ENCODE results near the gene TSHZ1. TPM values are rescaled to one million over a fixed set of nuclear protein-coding genes. Genes with fewer than 3 reads are reported as not detected.
A peak's percentile ranks its signal among the peaks of the same experiment; 100 is the strongest.

TSHZ1 gene
- total RNA-seq, 2 donors from 2014 or later: 14.5 to 19.4 TPM

DNA sequence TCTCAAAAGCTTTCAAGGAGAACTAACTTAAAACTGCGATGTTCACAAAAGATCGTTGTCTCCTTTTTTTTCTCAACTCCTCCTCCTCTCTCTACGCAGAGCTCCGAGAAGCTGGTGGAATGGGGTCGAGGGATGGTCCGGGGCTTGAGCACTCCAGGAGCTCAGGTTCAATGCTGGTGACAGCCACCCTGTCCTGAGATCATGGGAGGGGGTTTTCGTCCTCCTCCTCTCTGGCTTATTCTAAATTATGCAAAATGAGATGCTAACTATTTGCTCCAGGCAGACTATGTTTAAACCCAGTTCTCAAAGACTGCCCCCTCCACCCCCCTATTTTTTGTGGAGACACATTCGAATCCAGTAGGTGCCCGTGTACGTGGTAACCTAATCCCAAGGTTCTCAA, 11.8 kb downstream of the TSHZ1 start:
- TF ChIP-seq CTCF (IDR thresholded peaks at IDR 0.05): no peak
- H3K4me1 ChIP-seq: peaks cover 0 to 76% of the 10 kb centered on the region in 2 donors
- no peaks in the 10 kb centered on the region for H3K27me3 ChIP-seq
- no peaks in the 10 kb centered on the region for H3K9me3 ChIP-seq
- no peaks in the 10 kb centered on the region for H3K36me3 ChIP-seq
- H3K4me3 ChIP-seq: no peak overlapping the region
- no peak for DNase-seq (ENCODE audit: low spot score)
- peak overlapping the region; percentile 1 to 16 for H3K27ac ChIP-seq

- Histone ChIP-seq H3K9me3 (no peaks in the 10 kb centered on the region), H3K27ac (peak overlapping the region in 1 of 2 donors; percentile 19), H3K27me3 (no peaks in the 10 kb centered on the region), H3K4me3 (no peak overlapping the region), H3K36me3 (no peaks in the 10 kb centered on the region), H3K4me1 (peaks cover 0 to 77% of the 10 kb centered on the region in 2 donors)
- no peak for TF ChIP-seq CTCF (IDR thresholded peaks at IDR 0.05)
- no peak for DNase-seq (ENCODE audit: low spot score)
These were observed 13.2 kb downstream of the TSHZ1 start for GRCh38 chr18:75223687-75224347.

DNA sequence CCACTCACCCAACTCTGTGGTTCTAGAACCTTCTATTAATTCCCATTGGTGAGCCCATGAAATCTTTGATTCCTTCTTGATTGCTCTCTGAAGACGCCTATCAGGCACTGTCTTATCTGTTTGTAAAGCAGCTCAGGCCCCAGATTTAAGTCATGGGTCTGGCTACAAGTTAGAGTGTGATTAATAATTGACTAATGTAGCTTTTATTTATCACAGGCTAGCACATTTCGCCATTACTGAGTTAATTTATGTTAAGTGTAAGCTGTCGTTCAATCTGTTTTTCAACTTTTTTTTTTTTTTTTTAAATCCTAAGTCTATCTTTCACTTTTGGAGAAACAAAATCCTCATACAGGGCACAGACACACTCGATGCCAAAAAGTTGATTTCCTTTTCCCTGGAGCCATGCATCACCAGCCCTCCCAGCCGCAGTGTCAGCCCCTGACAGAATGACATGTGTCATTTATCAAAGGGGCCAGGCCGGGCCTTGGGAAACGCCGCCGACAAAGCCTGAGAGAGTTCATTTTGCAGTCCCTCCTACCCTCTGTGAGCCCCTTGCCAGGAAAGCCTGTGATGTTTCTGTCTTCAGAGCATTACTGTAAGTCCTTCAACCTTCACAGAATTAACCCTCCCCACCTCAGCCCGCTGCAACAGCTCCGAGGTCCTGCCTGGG, 15.8 kb downstream of the TSHZ1 start:
- no peak for DNase-seq (ENCODE audit: low spot score)
- no peaks in the 10 kb centered on the region for H3K9me3 ChIP-seq
- peak overlapping the region; percentile 10 to 36 for H3K4me3 ChIP-seq
- no peaks in the 10 kb centered on the region for H3K36me3 ChIP-seq
- H3K27ac ChIP-seq: peak overlapping the region; percentile 44 to 66
- H3K4me1 ChIP-seq: peaks cover 0 to 63% of the 10 kb centered on the region in 2 donors
- no peaks in the 10 kb centered on the region for H3K27me3 ChIP-seq
- no peak for TF ChIP-seq CTCF (IDR thresholded peaks at IDR 0.05)

GRCh38 chr18:75226956-75227316, 16.3 kb downstream of the TSHZ1 start:
- DNase-seq (ENCODE audit: low spot score): no peak
- Histone ChIP-seq H3K4me1 (peaks cover 0 to 63% of the 10 kb centered on the region in 2 donors), H3K27ac (peak overlapping the region; percentile 44 to 66), H3K27me3 (no peaks in the 10 kb centered on the region), H3K36me3 (no peaks in the 10 kb centered on the region), H3K4me3 (peak overlapping the region; percentile 10 to 36), H3K9me3 (no peaks in the 10 kb centered on the region)
- no peak for TF ChIP-seq CTCF (IDR thresholded peaks at IDR 0.05)

- Histone ChIP-seq H3K9me3 (no peaks in the 10 kb centered on the region), H3K4me3 (peak overlapping the region in 1 of 2 donors; percentile 36), H3K36me3 (no peaks in the 10 kb centered on the region), H3K4me1 (peaks cover 0 to 56% of the 10 kb centered on the region in 2 donors), H3K27me3 (no peaks in the 10 kb centered on the region), H3K27ac (peak overlapping the region; percentile 44 to 66)
- no peak for TF ChIP-seq CTCF (IDR thresholded peaks at IDR 0.05)
- no peak for DNase-seq (ENCODE audit: low spot score)
These were observed 17.1 kb downstream of the TSHZ1 start for GRCh38 chr18:75227535-75228296.

Data from right atrium auricular region (tissue), 2 donors.